Globus pallidus (tissue), 1 donor: ENCODE data around the gene SEBOX.
A peak's percentile ranks its signal among the peaks of the same experiment; 100 is the strongest.

Source experiments
- DNase-seq: peaks from one replicate; pipeline ENCODE4 v3.0.0-alpha.2; 2015; ENCODE audit warnings: low spot score

Gene SEBOX

GRCh38 chr17:28394337-28395116 lies 29.5 kb upstream of the SEBOX start:
- no peak for DNase-seq

- DNase-seq = no peak
These were observed 27.5 kb upstream of the SEBOX start for GRCh38 chr17:28392491-28392890.

GRCh38 chr17:28391401-28391800 lies 26.4 kb upstream of the SEBOX start:
- no peak for DNase-seq

- DNase-seq = no peak
These were observed 26.0 kb upstream of the SEBOX start for GRCh38 chr17:28390984-28391383.

- DNase-seq = no peak
These were observed 25.6 kb upstream of the SEBOX start for GRCh38 chr17:28390563-28390962.

- DNase-seq = no peak
These were observed 25.1 kb upstream of the SEBOX start for GRCh38 chr17:28390141-28390540.

GRCh38 chr17:28388106-28388505 lies 23.1 kb upstream of the SEBOX start:
- no peak for DNase-seq

- no peak for DNase-seq
These were observed 21.4 kb upstream of the SEBOX start for GRCh38 chr17:28386391-28386790.

GRCh38 chr17:28385406-28385805 lies 20.4 kb upstream of the SEBOX start:
- no peak for DNase-seq

- DNase-seq = no peak
These were observed 20.0 kb upstream of the SEBOX start for GRCh38 chr17:28385037-28385400.

GRCh38 chr17:28384281-28385036 lies 19.5 kb upstream of the SEBOX start:
- DNase-seq = no peak

- no peak for DNase-seq
These were observed 16.3 kb upstream of the SEBOX start for GRCh38 chr17:28381141-28381825.

- DNase-seq = no peak
These were observed 15.1 kb upstream of the SEBOX start for GRCh38 chr17:28379814-28380801.

GRCh38 chr17:28372945-28373274 lies 7.9 kb upstream of the SEBOX start:
- DNase-seq = no peak

- peak; percentile 13 for DNase-seq
These were observed 7.4 kb upstream of the SEBOX start for GRCh38 chr17:28372203-28372944.

GRCh38 chr17:28371245-28372202 lies 6.5 kb upstream of the SEBOX start, which contains the start of gene SARM1:
TSS of gene SARM1 (plus strand) at chr17:28371694. CDS start at chr17:28372033, 339 bp downstream.
- peak; percentile 81 for DNase-seq

- no peak for DNase-seq
These were observed 5.7 kb upstream of the SEBOX start for GRCh38 chr17:28370744-28371103.

GRCh38 chr17:28370035-28370743 lies 5.2 kb upstream of the SEBOX start, which contains the start of gene VTN:
TSS of gene VTN (minus strand) at chr17:28370307. CDS start at chr17:28370203, 104 bp downstream.
- DNase-seq = no peak

- no peak for DNase-seq
These were observed 4.7 kb upstream of the SEBOX start for GRCh38 chr17:28369684-28370034.
